Right lobe of liver (tissue), 6 donors: ENCODE results near the gene TP53RK. TPM values are rescaled to one million over a fixed set of nuclear protein-coding genes. Genes with fewer than 3 reads are reported as not detected.
"Not testable (repeated sequence)": the region's sequence is repeated elsewhere in the genome, so short reads cannot be mapped to it uniquely, and the experiment has no call there.

Experiments used
- ATAC-seq, 4 donors: fragments of 200-7000 bp; cut with Tn5 transposase; one replicate each; pipeline ENCODE4 v1.9.1; 2020; ENCODE audit warnings: mild to moderate bottlenecking in 4 of 4, moderate library complexity in 4 of 4
- DNase-seq, 3 donors: peaks; one replicate each; pipeline ENCODE4 v3.0.0-alpha.2; 2020
- H3K27ac ChIP-seq, 3 donors: fragments of 200-600 bp; one replicate each; pipeline ENCODE4 v1.8.0; 2022
- H3K27me3 ChIP-seq, 2 donors: fragments of 200-600 bp; one replicate each; pipeline ENCODE4 v1.8.0; 2022
- H3K36me3 ChIP-seq, 4 donors: fragments of 200-600 bp; sonication (generic) in 1 of 4; one replicate each; pipeline versions ENCODE4 v1.5.1 to v1.8.0; 2017 to 2022; ENCODE audit warnings: control low read depth in 1 of 4
- H3K4me1 ChIP-seq, 4 donors: fragments of 200-600 bp; sonication (generic) in 1 of 4; one replicate each; pipeline versions ENCODE4 v1.5.1 to v1.8.0; 2017 to 2022; ENCODE audit warnings: control low read depth in 1 of 4
- H3K4me3 ChIP-seq, 3 donors: fragments of 200-600 bp; one replicate each; pipeline ENCODE4 v1.8.0; 2022
- H3K9me3 ChIP-seq, 4 donors: fragments of 200-600 bp; sonication (generic) in 1 of 4; one replicate each; pipeline versions ENCODE4 v1.5.1 to v1.8.0; 2017 to 2022; ENCODE audit warnings: control low read depth in 1 of 4
- POLR2A ChIP-seq: fragments of 450-650 bp; IDR thresholded peaks from one replicate; pipeline ENCODE4 v1.6.1; 2017; ENCODE audit warnings: antibody characterized with exemption, mild to moderate bottlenecking
- WGBS: methylation state at CpG from one replicate; pipeline ENCODE4 v1.1.6; 2018; ENCODE audit warnings: low coverage, low lambda C conversion rate; ENCODE audit not compliant: insufficient coverage; ENCODE audit errors: missing lambda C conversion rate; 5-methylcytosine and 5-hydroxymethylcytosine counted together
- intact Hi-C, 2 donors: fragments of 100-400 bp; cut with DNase I; formaldehyde crosslinking; loops; one replicate each; pipeline versions ENCODE4 v1.11.2 to v1.14.1; 2022
- total RNA-seq, 6 experiments: library from RNA; depleted of rRNA in 2 of 6; stranded (reverse); fragments of >200 nt in 2 of 6; fragmentation: NEBNext Ultra II Directional in 3 of 6; extraction: Animal tissue kit (Norgen Biotek cat#: 25700) in 3 of 6; gene quantifications; one replicate each; pipeline versions ENCODE4 v1.1.0 to v1.2.4, GENCODE V29; 2016 to 2023
- TF ChIP-seq, protein P1 (sequence below), 4 donors: fragments of 200-600 bp in 3 of 4; fragments of 450-650 bp in 1 of 4; IDR thresholded peaks; one replicate each; pipeline versions ENCODE4 v1.5.1 to v1.8.0; 2016 to 2022; ENCODE audit warnings: antibody characterized with exemption in 4 of 4, mild to moderate bottlenecking in 2 of 4
- donor health status: DM: no; HTN: yes; CAD: no.
- donor health status: DM: no; HTN: no; CAD: no.
- donor health status: DM: no; HTN: no; CAD: no.
- donor health status: DM: no; HTN: yes; CAD: no.
- donor health status: DM: no; HTN: yes; CAD: no.

Gene TP53RK
- total RNA-seq, 6 experiments from 2014 or later = 3.1 to 10.0 (median 5.2) TPM

DNA sequence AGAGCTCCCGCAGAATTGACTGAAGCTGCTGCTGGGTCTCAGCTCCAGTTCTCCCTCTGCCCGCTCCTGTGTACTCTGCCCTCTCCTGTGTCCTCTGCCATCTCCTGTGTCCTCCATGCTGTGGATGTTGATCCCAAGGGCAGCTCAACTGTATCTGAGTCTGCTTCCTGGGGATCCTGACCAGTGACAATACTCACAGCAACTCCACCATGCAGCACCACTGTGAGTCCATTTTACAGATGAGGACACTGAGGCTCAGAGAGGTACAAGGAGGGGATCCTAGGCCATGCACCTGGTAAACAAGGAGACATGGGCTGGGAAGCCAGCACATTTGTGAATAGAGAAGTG lies 8.6 kb downstream of the TP53RK start:
- Histone ChIP-seq H3K27ac (no peak overlapping the region), H3K4me3 (no peak overlapping the region), H3K4me1 (peaks cover 0 to 25% (median 8%) of the 10 kb centered on the region in 4 donors), H3K36me3 (peaks cover 0 to 7% (median 0%) of the 10 kb centered on the region in 4 donors), H3K27me3 (no peaks in the 10 kb centered on the region), H3K9me3 (no peaks in the 10 kb centered on the region)
- no CpG with 5 or more reads among the region's 2 CpGs for WGBS
- TF ChIP-seq POLR2A = no peak
- TF ChIP-seq, protein P1, sequence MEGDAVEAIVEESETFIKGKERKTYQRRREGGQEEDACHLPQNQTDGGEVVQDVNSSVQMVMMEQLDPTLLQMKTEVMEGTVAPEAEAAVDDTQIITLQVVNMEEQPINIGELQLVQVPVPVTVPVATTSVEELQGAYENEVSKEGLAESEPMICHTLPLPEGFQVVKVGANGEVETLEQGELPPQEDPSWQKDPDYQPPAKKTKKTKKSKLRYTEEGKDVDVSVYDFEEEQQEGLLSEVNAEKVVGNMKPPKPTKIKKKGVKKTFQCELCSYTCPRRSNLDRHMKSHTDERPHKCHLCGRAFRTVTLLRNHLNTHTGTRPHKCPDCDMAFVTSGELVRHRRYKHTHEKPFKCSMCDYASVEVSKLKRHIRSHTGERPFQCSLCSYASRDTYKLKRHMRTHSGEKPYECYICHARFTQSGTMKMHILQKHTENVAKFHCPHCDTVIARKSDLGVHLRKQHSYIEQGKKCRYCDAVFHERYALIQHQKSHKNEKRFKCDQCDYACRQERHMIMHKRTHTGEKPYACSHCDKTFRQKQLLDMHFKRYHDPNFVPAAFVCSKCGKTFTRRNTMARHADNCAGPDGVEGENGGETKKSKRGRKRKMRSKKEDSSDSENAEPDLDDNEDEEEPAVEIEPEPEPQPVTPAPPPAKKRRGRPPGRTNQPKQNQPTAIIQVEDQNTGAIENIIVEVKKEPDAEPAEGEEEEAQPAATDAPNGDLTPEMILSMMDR (IDR thresholded peaks at IDR 0.05) = no peak
- no peak for ATAC-seq
- intact Hi-C loops = loop anchor here (5.0 to 10.0 kb wide), 2 partner anchors 123 to 126 kb away; partner anchors contain the start of gene OCSTAMP (in 1 of the 2)
- DNase-seq = no peak

DNA sequence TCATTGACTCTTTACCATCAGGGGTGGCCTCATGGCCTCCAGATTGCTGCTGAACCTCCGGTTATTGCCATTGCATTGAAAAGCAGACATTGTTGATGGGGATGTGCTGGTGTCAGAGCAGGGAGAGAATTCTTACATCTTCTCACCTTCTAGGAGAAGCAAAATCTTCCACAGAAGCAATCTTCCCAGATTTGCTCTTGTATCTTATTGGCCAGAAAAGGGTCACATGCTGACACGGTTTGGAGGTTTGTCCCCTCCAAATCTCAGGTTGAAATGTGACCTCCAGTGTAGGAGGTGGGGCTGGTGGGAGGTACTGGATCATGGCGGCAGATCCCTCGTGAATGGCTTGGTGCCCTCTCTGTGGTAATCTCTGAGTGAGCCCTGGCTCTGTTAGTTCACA lies 10.7 kb downstream of the TP53RK start:
- H3K27me3 ChIP-seq = no peaks in the 10 kb centered on the region
- H3K36me3 ChIP-seq = no peaks in the 10 kb centered on the region
- no peaks in the 10 kb centered on the region for H3K9me3 ChIP-seq
- intact Hi-C loops = no loop called here
- ATAC-seq (peak in 2 of 4 donors; percentile 22 to 23), DNase-seq (no peak)
- H3K4me3 ChIP-seq = no peak overlapping the region
- WGBS = 70% methylated on average over 2 of the region's 4 CpGs
- TF ChIP-seq, protein P1 (IDR thresholded peaks at IDR 0.05) = no peak
- TF ChIP-seq POLR2A = no peak
- no peak overlapping the region for H3K27ac ChIP-seq
- peaks cover 0 to 24% (median 8%) of the 10 kb centered on the region in 4 donors for H3K4me1 ChIP-seq

DNA sequence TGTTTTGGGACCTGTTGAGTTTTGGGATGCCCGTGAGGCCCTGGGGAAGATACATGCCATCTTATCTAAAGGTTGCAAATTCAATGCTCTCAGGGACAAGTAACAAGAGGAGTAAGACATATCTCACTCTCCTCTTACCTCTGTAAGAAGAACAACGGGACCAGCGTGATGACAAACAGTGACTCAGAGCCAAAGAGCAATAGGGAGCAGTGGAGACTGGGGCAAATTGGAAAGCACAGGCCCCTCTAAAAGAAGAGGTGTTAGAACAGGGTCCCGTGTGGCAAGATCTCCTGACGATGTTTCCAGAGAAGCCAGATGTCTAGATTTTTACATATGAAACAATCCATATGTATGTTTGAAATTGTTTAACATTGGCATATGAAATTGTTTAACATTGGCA lies 11.6 kb downstream of the TP53RK start:
- no peaks in the 10 kb centered on the region for H3K36me3 ChIP-seq
- no peak overlapping the region for H3K27ac ChIP-seq
- peaks cover 0 to 19% (median 4%) of the 10 kb centered on the region in 4 donors for H3K4me1 ChIP-seq
- H3K9me3 ChIP-seq = no peaks in the 10 kb centered on the region
- TF ChIP-seq, protein P1 (IDR thresholded peaks at IDR 0.05) = no peak
- no peak for TF ChIP-seq POLR2A
- DNase-seq (no peak), ATAC-seq (no peak)
- H3K4me3 ChIP-seq = no peak overlapping the region
- intact Hi-C loops = no loop called here
- H3K27me3 ChIP-seq = no peaks in the 10 kb centered on the region
- 83% methylated on average over 4 of the region's 5 CpGs for WGBS

DNA sequence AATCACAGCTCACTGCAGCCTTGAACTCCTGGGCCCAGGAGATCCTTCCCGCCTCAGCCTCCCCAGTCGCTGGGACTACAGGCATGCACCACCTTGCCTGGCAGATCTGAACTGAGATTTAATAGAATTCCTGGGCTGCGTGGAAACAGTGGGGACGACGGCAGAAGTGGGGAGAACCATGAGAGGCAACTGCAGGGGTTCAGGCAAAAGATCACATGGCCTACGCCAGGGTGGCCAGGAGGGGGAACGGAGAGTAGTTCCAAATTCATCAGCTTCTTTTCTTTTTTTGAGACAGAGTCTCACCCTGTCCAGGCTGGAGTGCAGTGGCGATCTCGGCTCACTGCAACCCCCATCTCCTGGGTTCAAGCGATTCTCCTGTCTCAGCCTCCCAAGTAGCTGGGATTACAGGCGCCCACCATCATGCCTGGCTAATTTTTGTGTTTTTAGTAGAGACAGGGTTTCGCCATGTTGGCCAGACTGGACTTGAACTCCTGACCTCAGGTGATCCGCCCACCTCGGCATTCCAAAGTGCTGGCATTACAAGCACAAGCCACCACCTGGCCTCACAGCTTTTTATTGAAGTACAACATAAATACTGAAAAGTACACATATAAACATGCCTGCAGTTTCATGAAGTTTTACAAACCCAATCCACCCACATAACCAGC lies 12.5 kb downstream of the TP53RK start:
- H3K4me3 ChIP-seq, H3K36me3 ChIP-seq, intact Hi-C loops, H3K27me3 ChIP-seq, H3K27ac ChIP-seq, H3K9me3 ChIP-seq: not testable (repeated sequence)
- peak in 3 of 4 donors; percentile 22 to 45 (median 35) for ATAC-seq
- H3K4me1 ChIP-seq = peaks cover 0 to 19% (median 6%) of the 10 kb centered on the region in 4 donors
- 28% methylated on average over 2 of the region's 14 CpGs for WGBS
- peak; percentile 29 to 65 (median 59) for DNase-seq

DNA sequence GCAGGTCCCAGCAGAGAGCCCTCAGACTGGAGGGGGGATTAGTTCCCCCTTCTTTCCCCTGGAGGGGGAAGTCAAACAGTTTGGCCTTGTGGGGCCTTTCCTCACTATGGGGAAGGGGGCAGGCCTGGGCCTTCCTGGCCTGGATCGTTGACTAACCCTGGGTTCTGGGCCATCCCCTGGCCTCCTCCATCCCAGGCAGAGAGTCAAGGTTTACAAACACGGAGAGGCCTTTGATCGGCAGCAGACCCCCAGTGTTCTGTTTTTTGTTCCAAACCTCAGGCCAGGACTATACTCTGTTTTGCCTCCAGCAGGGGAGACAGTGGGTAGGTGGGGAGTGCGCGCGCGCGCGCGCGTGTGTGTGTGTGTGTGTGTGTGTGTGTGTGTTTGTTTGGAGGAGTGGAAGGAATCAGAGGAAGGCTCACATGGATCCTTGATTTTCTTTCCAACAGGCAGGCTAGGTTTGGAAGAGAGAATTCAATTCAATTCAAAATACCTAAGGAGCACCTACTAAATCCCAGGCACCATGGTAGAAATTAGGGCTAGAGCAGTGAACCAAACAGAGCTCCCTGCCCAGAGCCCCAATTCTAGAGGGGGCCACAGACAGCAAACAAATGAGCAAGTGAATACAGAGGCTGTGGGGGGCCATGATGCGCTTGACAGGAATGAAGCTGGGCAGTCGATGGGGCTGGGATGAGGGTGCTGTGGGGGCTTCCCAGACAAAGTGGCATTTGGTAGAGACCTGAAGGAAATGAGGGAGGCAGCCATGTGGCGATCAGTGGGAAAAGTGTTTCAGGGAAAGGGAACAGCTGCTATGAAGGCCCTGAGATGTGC lies 14.8 kb downstream of the TP53RK start:
- no peak overlapping the region for H3K4me3 ChIP-seq
- H3K27ac ChIP-seq = no peak overlapping the region
- no peaks in the 10 kb centered on the region for H3K36me3 ChIP-seq
- WGBS = 85% methylated on average over 13 of the region's 14 CpGs
- no peaks in the 10 kb centered on the region for H3K27me3 ChIP-seq
- ATAC-seq = no peak
- intact Hi-C loops = no loop called here
- peaks cover 0 to 31% (median 8%) of the 10 kb centered on the region in 4 donors for H3K4me1 ChIP-seq
- no peak for DNase-seq
- no peaks in the 10 kb centered on the region for H3K9me3 ChIP-seq
- TF ChIP-seq POLR2A = no peak
